IPS DF 4.7 (cell line): ENCODE data around the gene MINDY4.
A peak's percentile ranks its signal among the peaks of the same experiment; 100 is the strongest.

Source experiments
- DNase-seq: peaks from one replicate; pipeline ENCODE4 v3.0.0-alpha.2; 2013; ENCODE audit warnings: low spot score; ENCODE audit errors: extremely low read depth

The MINDY4 gene

DNA sequence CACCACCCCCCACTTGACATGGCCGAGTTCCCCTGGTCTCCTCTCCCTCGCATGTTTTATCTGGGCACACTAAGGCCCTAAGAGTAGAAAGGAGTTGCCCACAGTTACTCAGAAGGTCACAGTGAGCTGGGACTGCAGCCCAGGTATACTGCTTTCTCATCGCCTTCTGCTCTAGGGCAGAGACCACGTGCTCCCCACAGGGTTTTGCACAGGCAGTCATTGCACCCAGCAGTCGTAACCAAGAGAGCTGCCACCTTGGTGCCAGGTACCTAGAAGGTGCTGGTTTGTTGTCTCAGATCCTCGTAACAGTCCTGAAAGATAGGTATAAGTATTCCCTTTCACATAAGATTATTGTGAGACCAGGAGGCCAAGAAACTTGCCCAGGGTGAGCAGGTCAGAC lies 1.8 kb downstream of the MINDY4 start:
- no peak for DNase-seq

DNA sequence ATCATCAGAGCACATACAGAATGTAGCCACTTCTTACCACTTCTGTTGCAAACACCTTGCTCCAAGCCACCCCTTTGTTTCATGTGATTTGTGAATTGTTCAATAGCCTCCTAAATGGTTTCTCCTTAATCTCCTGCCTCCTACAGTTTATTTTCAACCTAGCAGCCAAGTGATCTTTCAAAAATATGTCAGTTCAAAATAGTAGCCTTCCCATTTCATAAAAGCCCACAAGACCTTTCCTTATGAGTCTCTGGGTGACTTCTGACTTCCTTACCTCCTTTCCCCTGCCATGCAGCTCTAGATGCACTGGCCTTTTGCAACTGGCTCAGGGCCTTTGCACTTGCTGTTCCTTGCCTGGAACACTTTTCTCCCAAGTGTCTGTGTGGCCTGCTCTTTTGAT lies 4.8 kb downstream of the MINDY4 start:
- DNase-seq, result no peak

DNA sequence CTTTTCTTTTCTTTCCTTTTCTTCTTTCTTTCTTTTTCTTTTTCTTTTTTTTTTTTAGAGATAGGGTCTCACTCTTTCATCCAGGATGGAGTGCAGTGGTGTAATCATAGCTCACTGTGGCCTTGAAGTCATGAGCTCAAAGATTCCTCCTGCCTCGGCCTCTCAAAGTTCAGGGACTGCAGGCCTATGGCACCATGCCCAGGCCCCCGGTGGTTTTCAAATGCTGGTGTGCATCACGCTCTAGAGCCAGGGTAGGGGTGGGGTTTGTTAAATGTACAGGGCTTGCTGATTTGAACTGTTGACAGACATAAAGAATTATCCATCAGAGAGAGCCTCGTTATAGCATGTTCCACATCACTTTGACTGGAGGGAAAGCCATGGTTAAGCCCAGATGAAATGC lies 5.8 kb downstream of the MINDY4 start:
- DNase-seq, result no peak

DNA sequence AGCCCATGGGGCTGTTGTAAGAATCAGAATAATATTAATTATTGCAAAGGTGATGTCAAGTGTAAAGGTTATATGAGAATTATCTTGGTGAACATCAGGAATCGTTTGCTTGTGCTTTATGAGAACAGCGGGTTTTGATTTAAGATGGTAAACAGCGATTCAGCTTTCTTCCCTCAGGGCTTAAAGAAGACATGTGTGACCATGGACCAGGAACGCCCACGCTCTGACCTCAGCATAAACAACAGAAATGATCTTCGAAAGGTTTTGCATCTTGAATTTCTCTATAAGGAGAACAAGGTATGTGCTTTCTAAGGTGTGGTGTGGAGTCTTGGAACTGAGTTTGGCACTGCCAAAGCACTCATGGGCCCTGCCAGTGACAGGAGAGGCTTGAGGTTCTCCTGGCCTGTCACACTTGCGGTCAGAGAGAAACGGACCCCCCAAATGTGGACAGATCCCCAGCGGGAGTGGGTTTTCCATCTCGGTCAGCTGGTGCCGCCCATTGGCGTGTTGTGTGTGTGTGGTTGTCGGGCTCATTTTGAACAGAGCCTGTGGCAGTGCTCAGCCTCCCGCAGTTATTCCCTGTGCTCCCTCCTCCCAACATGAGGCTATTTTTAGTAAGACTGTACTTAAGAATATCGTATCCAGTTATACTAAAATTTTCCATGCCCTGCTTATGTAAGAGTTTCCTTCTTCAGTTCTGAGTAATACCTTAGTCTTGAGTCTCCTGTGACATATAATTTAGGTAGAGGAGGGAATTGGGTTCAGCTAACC lies 7.2 kb downstream of the MINDY4 start:
- no peak for DNase-seq

DNA sequence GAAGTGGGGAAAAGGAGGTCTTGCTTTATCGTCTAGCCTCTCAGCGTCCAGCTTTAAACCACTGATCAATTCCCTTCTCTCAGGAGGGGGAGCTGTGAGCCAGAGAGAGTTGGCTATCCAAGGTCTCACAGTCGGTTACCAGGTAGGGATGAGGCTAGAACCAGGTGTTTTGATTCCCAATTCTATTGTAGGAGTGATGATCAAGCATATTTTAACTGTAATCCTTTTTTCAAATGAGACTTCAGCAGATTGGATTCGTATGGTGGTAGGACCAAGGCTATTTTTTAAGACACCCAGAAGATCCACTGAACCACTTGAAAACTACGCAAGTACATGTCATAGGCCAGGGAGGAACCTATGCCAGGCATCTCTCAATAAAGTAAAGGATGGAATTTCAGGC lies 8.4 kb downstream of the MINDY4 start:
- no peak for DNase-seq

DNA sequence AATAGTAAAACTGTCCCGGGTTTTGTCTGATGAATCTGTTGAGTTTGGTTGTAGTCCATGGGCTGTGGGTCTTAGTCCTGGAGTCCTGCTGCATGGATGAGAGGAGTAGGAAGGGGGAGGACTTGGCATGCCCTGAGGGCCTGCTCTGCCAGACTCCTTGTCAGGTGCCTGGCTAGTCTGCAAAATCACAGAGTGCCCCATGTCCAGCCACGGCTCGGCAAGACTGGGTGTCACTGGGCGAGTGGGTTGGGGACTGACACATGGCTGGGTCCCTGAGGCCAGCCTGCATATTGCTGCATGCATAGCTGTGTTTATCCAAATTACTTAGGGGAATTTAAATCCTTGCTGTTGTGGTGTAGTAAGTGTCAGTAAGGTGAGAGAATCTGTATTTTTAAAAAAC lies 9.7 kb downstream of the MINDY4 start:
- DNase-seq, result no peak

DNA sequence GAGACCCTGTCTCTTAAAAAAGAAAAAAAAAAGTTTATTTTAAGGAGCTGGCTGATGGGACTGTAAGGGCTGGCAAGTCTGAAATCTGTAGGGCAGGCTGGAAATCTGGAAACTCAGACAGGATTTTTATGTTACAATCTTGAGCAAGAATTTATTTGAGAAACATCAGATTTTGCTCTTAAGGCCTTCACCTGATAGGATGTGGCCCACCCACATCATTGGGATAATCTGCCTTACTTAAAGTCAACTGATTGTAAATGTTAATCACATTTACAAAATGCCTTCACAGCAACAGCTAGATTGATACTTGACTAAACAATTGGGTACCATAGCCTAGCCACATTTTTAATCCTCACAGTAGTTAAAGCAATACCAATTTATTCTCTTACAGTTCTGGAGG lies 11.5 kb downstream of the MINDY4 start:
- no peak for DNase-seq

DNA sequence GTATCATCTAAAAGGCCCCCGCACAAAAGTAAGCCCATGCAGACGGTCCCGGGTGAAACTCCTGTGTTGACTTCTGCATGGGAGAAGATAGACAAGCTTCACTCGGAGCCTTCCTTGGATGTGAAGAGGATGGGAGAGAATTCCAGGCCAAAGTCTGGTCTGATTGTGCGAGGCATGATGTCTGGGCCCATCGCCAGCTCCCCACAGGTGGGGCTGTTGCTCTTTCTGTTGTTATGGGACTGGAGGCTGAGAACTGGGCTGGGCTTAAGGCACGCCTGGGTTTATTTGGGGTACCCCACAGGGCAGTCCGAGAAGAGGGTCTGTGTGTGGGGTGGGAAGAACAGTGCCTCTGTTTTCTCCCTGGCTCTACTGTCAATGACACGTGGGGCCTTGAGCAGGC lies 14.6 kb downstream of the MINDY4 start:
- DNase-seq, result no peak

DNA sequence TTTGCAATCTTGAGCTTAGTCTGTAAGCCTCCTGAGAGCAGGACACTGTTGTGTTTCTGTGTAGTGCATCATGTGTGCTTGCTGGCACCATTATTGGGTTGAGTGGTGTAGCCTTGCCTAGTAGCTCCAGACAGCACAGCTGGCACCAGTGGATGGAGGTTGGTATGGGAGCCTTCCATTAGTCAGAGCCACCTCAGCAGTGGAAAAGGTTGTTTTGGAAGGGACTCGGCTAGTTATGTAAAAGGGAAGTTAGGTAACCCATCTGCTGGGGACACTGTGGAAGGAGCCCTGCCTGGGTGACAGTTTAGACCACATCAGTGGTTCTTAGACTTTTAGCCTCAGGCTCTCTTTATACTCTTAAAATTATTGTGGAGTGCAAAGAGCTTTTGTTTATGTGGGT lies 16.3 kb downstream of the MINDY4 start:
- DNase-seq, result no peak

DNA sequence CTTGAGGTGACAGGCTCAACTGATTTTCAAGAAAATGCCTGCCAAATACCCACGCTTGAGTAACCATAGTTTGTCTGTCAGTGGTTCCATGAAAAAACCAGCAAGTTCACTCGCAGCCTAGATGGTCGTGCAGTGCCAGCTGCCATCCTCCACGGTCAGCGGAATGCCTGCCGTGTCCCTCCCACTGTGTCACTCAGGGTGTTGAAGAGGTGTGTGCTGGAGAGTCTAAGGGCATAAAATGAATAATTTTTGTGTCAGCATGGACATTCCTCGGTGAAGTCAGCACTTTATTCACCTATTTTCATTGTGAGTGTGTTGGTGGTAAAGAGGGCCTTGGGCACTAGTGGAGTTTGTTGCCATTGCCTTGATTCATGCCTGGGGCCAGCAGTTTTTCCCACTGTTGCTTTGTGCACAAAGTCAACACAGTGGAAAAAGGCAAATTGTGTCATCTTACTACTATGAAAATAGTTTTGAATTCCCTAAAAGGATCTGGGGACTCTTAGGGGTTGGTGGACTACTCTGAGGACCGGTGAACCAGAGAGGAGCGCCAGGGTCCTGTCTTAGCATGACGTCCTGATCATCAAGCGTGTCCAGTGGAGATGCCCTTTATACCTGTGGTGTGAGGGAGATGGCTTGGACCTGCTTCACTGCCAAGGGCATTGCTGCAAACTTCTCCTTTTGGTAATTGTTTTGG lies 17.6 kb downstream of the MINDY4 start:
- DNase-seq, result no peak

DNA sequence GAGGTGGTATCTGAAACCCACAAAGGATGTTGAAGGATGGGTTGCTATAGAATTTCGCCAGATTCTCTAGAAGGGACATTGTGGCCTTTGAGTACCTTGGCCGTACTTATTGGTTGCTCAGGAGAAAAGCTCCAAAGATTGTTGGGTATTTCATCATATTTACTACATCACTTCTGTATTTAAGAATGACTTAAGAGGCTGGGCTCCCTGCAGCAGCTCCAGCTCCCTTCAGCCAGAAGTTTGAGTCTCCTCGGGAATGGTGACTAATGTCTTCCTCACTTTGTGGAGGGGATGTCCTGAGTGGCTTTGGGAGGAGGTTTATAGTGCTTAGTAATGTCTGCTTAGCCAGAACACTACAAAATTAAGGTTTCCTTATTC lies 18.1 kb downstream of the MINDY4 start:
- no peak for DNase-seq

DNA sequence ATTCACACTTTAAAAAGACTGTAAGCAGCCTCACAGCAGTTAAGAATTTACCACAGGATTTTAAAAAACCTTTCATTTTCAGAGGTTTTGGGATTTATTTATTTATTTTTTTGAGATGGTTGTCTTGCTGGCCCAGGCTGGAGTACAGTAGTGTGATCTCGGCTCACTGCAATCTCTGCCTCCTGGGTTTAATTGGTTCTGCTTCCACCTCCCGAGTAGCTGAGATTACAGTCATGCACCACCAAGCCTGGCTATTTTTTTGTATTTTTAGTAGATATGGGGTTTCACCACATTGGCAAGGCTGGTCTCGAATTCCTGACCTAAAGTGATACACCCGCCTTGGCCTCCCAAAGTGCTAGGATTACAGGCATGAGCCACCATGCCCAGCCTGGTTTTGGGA lies 19.1 kb downstream of the MINDY4 start:
- no peak for DNase-seq

DNA sequence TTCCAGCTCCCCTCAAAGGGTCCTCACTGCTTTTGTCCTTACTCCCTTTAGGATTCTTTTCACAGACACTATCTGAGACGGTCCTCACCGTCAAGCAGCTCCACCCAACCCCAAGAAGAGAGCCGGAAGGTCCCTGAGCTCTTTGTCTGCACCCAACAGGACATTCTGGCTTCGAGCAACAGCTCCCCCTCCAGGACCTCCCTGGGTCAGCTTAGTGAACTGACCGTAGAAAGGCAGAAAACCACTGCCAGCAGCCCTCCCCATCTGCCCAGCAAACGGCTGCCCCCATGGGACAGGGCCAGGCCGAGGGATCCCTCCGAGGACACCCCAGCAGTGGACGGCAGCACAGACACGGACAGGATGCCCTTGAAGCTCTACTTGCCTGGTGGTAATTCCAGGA lies 19.9 kb downstream of the MINDY4 start:
- DNase-seq, result no peak

DNA sequence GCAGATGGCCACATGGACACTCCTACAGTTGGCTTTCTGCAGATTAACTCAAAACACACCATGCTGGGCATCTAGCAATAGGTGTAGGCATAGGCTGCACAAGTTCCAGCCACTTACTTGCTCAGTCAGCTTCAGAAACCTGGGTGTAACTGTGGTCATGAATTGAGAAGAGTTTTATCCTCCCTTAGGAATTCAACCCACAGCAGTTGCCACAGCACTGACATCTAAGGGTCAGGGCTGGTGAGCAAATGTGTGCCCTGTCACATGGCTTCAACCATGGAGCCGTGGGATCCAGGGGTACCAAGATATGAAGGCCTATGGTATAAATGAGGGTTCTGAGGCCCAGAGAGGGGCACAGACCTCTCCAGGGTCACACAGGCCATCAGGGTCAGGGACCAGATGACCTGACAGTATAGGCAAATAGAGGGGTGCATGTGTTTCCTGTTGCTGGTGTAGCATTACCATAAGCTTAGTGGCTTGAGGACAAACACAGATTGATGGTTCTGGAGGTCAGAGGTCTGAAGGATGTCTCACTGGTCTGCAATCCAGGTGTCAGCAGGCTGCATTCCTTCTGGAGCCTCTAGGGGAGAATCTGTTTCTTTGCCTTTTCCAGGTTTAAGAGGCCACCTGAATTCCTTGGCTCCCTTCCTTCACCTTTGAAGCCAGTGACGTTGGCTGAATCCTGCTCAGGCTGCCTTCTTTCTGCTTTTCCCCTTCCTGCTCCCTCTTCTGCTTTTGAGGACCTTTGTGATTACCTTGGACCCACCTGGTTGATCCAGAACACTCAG lies 24.1 kb downstream of the MINDY4 start:
- no peak for DNase-seq

DNA sequence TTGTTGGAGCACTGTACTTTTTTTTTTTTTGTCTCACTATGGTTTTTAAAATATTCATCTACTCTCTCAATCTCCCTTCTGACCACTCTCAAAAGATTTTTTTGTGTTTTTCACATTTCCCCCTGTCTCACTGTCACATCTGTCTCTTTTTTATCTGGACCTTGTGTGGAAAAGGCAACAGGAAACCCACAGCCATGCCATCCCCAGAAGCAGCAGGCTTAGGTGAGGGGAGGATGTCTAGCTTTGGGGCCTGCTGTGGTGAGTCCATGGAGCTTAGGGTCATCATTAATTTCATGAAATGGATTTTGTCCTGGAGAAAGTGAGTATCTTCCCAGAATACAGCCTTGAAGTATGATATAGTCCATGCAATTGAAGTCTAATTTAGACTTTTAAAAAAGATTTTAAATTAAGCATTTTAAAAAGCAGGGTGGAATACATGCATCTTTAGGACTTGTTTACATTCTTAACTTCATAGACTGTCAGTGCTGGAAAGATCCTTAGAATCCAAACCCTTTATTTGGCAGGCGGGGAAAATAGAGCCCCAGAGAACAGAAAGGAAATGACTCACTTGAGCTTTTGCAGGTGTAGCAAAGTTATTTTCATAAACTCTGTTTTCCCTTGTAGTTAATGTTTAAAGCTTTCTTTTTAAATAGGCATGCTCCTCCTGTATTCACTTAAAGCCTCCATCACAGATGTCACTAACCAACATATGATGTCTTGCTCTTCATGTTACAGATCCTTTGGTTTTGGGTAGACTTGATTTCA lies 25.1 kb downstream of the MINDY4 start:
- no peak for DNase-seq

DNA sequence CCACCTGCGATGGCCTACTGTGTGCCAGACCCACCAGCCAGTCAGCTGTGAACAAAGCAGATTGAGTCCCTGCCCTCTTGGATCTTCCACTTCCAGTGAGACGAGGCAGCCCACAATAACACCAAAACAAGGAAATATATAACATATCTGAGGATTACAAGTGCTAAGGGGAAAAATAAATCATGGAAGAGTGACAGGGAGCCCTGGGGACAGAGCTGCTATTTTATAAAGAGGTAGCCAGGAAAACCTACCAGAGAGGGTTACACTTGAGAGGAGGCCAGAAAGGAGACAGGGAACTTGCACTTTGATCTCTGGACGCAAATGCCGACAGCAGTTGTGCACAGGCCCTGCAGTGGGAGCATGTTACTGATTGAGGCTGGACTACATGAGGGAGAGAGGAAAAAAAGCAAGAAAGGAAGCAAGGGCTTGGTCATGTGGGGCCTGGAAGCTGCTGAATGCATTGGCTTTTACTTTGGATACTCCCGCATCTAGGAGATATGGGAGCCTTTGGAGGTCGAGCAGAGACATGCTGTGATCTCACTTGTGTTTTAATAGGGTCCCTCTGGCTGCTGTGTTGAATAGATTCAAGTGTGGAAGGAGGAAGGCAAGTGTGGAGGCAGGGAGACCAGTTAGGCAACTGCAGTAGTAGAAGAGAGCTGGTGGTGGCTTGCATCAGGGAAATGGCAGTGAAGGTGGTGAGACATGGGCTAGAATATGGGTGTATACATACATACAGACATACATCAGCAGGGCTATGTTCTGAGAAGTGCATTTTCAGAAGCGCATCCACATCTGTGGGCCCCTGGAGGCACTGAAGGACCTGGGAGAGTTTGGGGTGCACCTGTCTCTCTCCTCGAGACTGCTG lies 26.2 kb downstream of the MINDY4 start:
- DNase-seq, result no peak

DNA sequence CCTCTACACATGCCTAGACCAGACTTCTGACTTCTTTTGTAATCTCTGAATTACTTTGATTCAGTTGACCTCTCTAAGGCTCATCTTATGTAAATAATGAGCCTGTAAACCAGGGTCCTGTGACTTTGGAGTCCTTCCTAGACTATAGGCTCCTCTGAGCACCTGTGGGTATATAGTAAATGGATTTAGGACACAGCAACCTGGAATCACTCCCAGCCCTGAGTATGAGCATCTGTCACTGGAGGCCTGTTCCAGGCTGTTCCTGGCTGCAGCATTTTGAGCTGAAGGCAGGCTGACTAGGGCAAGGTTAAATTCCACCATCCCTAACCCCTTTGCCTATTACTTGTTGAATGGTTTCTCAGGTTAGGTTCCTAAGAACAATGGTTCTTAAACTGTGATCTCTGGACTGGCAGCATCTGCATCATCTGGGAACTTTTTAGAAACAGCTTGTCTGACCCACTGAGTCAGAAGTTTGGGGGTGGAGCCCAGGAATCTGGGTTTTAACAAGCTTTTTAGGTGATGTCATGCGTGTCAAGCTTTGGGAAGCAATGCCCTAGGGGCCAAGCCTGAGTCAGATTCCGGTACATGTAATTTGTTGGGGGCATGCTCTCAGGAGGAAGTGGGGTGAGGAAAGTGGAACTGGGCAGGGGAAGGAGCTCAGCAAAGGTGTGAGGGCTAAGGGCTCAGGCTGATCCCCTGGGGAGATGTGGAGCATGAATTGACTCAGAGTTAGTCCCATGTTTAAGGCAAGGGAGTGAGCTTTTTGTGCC lies 28.2 kb downstream of the MINDY4 start:
- DNase-seq, result no peak

DNA sequence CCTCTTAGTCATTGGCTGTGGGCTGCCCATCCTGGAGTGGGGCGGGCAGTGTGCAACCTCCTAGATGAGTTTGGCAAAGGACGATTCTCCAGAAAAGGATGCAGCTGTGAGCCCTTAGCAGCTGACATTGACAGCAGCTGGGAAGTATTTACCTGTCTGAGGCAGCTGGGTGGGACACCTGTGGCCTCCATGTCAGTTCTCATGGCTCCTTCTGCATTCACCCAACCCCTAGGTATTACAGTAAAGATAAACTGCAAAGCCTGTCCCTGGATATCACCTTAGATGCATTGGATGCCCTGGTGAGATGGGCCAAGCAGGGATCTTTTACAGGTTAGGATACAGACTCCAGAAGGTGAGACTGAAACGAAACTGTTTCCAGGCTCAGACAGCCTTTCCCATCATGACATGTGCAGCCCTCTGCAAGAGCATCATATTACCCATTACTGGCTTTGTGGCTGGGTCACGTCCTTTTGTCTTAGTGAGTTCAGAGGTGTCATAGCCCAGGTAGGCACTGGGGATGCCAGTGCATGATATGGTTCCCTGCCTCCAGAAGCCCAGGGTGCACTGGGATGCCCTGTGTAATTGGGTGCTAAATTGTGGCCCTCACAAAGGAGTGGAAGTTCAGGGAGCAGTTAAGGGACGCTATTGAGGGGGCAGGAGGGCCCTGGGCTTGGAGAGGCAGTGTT lies 28.9 kb downstream of the MINDY4 start:
- DNase-seq, result no peak

DNA sequence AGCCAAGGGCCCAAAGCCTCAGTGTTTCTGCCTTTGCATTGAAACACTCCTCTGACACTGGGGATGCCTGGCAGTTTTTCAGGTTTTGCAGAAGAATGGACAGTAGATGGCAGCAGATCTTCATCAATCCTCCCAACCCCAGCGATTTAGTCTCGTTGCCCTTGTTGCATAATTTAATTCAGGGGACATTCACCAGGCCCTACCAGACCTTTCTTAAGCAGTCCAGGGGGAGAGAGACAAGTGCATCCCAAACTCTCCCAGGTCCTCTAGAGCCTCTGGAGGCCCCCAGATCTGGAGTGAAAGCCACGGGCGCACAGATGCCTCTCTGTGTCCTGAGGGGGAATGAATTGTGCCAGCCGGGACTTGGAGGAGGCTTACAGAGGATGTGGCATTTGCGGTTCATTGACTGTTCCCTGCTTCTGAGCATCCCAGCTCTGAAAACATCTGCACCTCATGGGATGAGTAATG lies 29.6 kb downstream of the MINDY4 start:
- DNase-seq, result peak; percentile 49
